Measurements from ENCODE around the gene KCNK7.

KCNK7 gene

DNA sequence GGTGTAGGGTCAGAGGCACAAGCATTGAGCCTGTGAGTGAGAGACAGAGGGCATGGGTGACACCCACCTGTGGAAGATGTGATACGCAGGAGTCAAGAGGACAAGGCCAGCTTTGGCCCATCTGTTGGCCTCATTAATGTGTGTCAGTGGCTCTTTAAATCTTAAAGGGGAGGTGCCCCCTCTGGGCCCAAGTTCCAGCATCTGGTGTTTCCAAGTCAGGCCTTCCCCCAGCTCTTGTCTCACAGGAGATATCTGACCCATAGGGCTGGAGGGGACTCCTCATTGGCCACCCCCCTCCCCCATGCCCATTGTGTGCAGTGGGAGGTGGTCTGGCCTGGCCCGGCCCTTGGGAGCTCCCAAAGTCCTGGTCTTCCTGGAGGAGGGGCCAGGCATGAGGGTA is 8.9 kb downstream of the KCNK7 start:
- no peak for DNase-seq (ENCODE audit: low spot score)

DNA sequence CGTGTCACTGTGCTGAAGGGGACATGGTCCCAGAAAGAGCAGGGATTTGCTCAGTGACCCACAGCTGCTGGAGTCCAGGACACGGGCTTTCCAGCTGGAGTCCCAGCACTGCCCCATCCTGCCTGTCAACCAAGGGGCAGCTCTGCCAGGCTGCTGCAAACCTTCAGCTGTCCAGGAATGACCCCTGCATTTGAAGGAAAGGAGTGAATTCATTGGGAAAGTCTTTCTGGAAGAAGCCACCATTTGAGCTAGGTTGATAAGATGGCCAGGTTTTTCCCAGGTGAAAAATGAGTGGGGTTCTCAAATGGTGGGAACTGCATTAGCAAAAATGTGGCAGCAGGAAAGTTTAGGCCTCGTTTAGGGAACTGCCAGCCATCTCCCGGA is 9.4 kb downstream of the KCNK7 start:
- DNase-seq (ENCODE audit: low spot score), result no peak

DNA sequence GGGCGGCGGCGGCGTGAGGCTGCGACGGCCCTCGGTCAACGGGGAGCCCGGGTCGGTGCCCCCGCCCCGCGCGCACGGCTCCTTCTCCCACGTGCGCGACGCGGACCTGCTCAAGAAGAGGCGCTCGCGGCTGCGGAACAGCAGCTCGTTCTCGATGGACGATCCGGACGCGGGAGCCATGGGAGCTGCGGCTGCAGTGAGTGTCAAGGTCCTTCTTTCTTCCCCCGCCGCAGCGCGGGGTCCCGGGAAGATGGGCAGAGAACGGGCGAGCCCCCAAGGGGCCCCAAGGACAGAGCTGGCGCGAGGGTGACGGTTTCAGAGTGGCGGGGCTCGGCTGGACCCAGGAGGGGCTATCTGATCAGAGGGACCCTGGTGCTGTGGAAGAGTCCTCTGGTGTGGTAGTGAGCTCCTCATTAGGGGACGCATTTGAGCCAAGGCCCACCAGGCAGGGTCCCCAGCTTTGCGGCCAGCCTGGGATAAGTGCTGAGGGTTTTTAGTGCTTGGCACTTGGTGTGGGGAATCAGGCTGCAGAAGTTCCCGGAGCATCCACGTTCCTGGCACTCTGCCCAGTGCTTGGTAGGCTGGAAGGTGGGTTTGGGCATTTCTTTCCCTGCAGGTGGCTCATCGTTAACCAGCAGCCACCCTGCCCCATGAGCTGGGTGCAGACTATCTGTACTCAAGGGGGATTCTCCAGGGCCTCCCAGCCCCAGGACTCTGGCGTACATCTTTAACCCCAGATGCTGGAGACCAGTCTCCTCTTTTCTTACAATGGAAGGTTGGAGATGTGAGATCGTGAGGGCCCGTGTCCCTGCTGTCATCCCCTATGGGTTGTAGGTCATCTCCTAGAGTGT is 10.0 kb downstream of the KCNK7 start:
- no peak for DNase-seq (ENCODE audit: low spot score)

DNA sequence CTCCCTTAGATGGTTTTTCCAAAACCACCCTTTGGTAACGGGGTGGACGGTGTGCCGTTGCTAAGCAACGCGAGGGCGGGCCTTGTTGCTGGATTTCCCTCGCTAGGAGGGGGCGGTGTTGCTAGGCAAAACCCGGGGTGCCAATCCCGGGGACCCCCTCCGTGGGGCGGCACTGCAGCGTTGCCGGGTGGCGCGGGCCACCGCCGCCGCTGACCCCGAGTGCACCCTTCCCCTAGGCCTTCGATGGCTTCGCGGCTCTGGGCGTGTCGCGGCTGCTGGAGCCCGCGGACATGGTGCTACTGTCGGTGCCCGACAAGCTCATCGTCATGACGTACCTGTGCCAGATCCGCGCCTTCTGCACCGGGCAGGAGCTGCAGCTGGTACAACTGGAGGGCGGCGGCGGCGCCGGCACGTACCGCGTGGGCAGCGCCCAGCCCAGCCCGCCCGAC is 10.9 kb downstream of the KCNK7 start:
- DNase-seq (ENCODE audit: low spot score), result no peak

DNA sequence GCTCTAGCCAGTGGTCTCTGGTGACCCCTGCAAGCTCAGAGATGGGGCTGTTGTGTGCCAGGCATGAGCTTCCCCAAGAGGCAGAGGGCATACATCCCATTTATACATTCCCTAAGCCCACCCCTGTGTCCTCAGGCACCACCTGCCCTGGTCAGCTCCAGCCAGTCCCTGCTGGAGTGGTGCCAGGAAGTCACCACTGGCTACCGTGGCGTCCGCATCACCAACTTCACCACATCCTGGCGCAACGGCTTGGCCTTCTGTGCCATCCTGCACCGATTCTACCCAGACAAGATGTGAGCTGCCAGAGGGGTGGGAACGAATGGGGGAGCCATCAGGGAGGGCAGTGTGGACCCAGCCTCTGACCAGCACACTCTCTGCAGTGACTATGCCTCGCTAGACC is 11.5 kb downstream of the KCNK7 start:
- no peak for DNase-seq (ENCODE audit: low spot score)

DNA sequence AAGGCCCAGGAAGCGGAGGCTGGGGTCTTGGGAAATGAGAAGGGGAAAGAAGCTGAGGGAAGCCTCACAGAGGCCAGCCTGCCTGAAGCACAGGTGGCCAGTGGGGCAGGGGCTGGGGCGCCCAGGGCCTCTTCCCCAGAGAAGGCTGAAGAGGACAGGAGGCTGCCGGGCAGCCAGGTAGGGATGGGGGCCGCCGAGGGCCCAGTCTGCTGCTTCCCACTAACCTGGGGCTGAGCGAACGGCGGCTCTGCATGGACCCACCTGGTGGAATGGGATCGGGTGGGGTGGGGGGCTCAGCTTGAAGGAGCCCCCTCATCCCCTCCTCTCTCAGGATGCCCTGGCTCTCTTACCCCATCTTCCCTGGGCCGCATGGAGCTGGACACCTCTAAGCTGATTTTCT is 12.0 kb downstream of the KCNK7 start:
- no peak for DNase-seq (ENCODE audit: low spot score)

DNA sequence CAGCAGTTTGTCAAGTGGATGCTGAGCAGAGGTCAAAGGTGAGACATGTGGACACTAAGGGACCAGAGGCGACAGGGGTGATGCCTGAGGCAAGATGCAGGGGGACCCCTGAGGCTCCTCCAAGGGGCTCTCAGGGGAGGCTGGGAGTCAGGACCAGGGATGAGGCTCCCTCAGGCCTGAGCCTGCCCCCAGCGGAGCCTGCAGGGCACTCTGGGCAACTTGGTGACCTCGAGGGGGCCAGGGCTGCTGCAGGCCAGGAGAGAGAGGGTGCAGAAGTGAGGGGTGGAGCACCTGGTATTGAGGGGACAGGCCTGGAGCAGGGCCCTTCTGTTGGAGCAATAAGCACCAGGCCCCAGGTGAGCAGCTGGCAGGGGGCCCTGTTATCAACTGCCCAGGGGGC is 13.7 kb downstream of the KCNK7 start:
- no peak for DNase-seq (ENCODE audit: low spot score)

DNA sequence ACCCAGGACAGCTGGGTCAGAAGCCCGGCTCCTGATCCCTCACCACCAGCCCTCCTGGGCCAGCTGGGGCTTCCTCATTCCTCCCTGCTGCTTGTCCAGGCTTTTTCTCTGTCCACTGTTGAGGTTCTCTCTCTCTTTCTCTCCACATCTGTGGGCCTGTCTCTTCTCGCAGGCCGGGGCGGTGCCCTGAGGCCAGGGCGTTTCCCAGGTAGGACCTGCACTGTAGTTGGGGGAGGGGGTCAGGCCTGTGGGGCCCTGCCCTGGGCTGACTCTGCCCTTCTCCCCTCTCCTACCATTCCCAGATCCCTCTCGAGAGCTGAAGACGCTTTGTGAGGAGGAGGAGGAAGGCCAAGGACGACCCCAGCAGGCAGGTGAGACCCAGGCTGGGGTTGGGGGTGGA is 14.8 kb downstream of the KCNK7 start:
- no peak for DNase-seq (ENCODE audit: low spot score)

DNA sequence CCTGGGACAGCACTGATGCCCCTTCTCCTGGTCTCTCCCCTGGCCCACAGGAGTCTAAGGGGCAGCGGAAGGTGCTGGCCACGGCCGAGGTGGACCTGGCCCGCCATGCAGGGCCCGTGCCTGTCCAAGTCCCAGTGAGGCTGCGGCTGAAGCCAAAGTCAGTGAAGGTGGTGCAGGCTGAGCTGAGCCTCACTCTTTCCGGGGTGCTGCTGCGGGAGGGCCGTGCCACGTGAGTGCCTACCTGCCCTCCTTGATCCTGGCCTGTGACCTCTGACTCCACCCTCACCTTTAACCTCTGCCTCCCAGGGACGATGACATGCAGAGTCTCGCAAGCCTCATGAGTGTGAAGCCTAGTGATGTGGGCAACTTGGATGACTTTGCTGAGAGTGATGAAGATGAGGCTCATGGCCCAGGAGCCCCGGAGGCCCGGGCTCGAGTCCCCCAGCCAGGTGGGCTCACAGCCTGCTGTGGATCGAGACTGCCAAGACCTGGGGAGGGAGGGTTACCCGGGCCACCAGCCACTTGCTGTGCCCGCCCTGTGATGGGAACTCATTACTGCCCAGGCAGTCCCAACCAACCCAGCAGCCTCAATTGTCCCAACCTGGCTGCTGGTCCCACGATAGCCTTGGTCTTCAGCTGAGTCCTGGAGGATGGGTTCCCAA is 15.4 kb downstream of the KCNK7 start:
- no peak for DNase-seq (ENCODE audit: low spot score)

DNA sequence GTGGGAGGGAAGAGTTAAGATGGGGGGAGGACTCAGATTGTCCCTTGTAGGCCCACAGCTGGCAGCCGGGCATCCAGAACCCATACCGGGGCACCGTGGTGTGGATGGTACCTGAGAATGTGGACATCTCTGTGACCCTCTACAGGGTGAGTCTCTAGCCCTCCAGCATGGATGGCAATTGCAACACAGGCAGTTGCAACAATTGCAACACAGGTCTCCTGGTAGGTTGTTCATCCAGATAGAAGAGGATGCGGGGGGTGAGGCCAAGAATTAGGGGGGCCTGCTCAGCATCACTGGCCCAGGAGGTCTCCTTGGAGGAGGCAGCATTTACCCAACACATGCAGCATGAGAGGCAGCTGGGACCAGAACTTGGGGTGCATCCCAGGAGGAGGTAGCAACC is 16.3 kb downstream of the KCNK7 start:
- no peak for DNase-seq (ENCODE audit: low spot score)

DNA sequence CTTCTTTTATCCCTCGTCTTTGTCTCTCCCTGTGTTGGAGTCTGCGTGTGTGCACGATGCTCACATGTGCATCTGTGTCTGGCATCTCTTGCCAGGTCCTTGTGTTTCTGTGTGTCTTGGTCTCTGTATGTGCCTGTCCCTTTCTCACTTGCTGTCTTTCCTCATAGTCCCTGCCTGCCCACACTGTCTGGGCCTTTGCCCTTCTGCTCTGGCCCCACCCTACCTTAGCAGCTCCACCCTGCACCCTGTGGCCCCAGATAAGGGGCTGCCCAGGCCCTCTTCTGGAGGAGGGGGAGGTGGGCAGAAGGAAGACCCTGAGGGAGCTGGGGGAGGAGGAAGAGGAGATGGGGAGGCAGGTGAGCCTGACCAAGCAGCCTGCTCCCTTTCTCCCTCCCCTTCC is 16.9 kb downstream of the KCNK7 start:
- peak; percentile 84 for DNase-seq (ENCODE audit: low spot score)

DNA sequence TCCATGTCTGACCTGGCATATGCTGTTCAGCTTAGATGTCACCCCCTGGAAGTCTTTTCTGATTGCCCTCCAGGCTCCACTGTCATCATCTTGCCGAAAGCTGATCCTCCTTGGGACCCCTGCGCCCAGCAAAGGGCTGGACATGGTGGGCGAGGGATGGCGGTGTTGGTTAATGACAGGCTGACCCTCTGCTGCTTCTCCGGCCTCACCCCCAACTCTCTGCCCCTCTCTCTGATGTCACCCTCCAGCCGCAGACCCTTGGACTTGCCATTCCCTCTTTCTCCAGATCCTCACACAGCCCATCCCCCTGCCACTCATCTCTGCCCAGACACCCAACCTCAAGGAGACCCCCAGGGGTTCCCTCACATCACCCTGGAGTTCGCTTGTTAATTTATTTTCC is 17.5 kb downstream of the KCNK7 start:
- no peak for DNase-seq (ENCODE audit: low spot score)

DNA sequence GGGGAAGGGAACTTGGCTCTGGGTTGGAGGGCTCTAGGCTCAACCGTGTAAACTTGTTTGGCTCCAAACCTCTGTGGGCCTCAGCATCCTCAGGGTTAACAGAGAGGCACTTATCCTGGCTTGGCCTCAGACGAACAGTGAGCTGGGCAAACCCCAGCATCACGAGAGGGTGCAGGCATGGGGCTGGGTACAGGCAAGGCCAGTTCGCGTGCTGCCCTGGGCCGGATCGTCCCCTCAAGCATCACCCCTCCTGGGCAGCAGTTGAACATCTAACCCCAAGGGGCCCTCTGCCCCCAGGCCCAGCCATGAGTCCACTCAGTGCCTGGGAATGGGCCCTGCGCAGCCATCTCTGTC is 17.9 kb downstream of the KCNK7 start:
- no peak for DNase-seq (ENCODE audit: low spot score)

DNA sequence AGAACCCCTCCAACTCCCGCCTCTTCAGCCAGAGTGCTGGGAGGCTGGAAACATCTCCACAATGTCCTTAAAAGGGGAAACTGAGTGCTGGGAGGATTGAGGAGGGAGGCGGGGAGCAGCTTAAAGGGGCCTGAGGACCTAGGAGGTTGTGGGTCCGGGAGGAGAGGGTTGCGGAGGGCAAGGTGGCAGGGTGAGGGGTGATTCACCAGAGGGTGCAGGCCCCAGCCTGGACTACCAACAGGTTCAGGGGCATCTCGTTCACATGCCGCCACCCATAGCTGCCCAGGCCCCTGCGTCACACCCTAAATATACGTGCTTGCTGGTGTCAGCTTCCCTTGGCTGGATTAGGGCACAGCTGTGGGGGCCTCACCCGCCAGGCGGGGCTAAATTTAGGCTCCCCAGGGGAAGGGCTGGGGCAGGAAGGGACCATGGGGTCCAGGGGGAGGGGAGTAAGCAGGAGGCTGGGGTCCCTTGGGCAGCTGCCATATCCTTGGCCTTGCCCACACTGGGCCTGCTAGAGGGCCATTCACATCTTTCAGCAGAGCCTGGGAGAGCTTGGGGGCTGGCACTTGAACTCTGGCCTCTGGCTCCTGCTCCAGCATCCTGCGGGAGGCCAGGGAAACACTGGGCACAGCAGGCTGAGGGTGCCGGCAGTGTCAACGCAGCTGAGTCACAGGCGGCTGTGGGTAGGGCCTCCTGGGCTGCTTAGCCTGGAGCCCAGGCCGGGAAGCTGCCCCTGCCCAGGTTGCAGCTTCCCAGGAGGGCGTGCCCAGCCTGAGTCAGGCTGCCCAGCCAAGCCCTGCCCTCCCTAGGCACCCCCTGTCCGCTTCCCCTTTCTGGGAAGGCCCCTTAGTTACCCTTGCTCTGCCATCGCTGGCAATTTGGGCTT is 18.5 kb downstream of the KCNK7 start:
- DNase-seq (ENCODE audit: low spot score), result peak; percentile 75

DNA sequence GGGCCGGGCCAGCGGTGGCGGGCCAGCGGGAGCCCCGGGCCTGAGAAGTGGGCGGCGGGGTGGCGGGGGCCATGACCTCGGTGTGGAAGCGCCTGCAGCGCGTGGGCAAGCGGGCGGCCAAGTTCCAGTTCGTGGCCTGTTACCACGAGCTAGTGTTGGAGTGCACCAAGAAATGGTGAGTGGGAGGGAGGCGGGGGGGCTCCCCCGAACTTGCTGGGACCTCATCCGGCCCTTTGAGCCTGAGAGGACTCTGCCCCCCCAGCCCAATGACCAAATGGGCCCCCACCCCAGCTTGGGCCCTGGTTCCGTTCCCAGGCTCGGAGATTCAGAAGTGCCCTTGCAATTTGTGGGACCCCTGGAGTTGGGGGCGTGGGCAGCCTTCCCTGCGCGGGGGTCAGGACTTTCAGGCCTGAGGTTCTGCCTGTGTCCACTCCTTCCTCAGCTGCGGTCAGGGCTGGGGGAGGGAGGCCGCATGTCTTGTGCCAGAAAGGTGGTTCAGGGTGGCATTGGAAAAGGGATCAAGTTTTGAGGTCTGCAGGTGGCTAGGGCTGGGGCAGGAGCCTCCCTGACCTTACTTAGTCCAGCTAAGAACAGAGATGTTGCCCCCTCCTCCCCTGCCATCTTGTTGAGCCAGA is 19.3 kb downstream of the KCNK7 start:
- no peak for DNase-seq (ENCODE audit: low spot score)

DNA sequence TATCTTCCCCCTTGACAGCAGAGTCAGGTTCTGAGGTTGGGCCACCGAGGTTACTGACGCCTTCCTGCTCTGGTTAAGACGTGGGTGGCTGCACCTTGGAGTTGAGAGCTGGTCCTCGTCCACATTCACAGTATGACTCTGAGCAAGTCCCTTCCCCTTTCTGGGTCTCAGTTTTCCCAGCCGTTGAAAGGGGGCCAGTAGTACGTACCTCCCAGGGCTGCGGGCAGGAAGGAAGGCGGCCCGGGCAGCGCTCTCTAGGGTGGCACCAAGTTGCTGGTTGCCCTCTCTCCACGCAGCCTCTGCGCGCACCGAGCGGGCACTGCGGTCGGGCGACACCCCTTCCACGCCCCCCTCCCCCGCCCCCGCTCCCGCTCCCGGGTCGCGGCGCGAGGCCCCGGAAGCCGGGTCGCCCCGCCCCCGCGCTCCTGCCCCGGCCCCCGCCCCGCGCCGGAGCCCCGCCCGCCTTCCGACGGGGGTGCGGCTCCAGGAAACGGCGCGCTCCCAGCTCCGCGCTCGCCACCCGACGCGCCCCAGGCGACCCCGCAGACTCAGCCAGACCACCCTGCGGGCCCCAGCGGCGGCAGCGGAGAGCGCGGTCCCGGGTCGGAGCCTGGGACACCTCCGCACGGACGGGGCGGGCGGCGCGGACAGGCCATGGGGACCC is 19.9 kb downstream of the KCNK7 start, which contains the start of gene EHBP1L1:
Gene EHBP1L1, plus strand, starts transcription at position 486 of the 664 bp plus-strand sequence. CDS start 250 bp downstream, outside the sequence.
- DNase-seq (ENCODE audit: low spot score), result peak; percentile 86

DNA sequence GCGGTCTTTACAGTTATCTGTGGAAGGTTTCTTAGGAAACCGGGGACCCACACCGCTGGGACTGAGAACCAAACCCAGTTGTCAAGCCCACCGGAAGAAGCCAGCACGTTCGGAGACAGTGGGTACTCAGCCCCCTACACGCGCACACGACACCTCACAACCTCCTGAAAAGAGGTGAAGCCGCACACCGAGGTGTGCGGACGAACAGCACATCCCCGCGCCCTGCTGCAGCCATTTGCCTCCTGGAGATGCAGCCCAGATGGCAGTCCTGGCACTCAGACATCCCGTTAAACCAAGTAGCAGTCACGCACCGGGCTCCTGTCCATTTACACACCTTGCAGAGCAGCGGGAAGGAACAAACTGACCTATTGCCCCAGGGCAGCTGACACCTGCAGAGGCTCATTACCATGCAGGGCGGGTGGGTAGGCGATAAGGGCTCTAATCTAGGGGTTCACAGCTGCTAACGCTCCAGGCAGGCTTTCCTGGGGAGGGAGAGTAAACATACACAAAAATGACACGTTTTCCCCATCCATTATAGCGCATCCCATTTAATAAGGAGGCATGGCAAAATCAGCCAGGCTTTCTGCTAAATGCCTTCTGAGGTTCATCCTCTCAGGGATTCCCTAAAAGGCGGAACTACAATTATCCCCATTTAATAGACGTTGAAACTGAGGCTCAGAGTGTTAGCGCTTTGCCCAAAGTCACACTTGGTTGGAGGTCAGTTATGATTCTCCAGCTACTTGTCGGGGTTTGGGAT is 20.6 kb downstream of the KCNK7 start:
- peak; percentile 88 for DNase-seq (ENCODE audit: low spot score)

DNA sequence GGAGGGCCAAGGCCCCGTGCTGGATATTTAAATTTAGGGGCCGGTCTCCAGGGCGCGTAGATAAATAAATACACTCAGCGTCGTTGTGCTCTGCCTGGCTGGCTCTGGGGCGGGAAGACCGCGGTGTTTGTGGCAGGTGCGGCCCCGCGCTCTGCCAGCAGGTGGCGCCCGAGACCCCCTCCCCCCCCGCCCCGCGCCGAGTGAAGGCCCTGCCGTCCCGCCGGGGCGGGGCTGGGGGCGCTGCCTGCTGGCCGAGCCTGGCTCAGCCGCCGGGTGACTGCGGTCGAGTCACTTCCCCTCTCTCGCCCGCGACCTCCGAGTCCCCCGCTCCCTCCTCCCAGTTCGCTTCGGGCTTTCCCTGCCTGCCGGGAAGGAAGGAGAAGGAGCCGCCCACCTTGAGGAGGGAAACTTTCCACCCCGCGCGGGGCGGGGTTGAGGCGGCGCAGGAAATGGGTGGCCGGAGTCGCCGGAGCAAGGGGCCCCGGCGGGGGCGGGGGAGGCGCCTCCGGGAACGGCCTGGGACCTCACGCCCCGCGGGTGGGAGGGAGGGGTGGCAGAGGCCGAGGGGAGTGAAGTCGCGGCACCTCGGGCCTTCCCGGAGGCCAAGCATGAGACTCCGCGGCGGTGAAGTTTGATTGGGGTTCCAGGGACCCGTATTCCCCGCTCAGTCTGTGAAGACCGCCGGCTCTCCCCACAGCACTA is 21.3 kb downstream of the KCNK7 start:
- peak; percentile 83 for DNase-seq (ENCODE audit: low spot score)

DNA sequence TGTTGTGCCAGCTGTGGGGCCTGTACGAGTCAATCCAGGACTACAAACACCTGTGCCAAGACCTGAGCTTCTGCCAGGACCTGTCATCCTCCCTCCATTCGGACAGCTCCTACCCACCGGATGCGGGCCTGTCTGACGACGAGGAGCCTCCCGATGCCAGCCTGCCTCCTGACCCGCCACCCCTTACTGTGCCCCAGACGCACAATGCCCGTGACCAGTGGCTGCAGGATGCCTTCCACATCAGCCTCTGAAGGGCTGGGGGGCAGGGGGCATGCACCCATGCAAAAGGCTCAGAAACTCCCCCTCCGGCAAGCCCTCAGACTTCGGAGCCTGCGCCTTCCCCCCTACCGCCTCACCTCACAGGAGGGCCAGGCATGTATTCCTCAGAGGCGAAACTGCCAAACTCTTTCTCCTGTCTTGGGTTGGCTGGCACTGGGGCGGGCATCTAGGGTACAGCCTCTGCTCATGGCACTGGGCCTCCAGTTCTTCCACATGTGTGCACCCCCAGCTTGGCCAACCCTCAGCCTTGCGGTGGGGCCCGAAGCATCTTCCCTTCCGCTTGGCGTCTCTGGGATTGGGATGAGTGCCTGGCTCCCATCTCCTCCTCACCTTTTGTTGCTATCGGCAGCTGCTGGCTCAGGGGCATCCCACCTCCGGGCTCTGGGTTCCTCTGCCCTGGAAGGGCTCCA is 22.1 kb downstream of the KCNK7 start:
- no peak for DNase-seq (ENCODE audit: low spot score)

Data from hematopoietic multipotent progenitor cell treated with erythropoietin and hydrocortisone succinate and interleukin-3 and kit ligand, for 15 days (in vitro differentiated cells).